NCI-H2171 (cell line): ENCODE results near the gene LOXL1.

Experiments
- DNase-seq: peaks from one replicate; lab custom pipeline; 2025; lab: John Stamatoyannopoulos, UW

Gene LOXL1, protein sequence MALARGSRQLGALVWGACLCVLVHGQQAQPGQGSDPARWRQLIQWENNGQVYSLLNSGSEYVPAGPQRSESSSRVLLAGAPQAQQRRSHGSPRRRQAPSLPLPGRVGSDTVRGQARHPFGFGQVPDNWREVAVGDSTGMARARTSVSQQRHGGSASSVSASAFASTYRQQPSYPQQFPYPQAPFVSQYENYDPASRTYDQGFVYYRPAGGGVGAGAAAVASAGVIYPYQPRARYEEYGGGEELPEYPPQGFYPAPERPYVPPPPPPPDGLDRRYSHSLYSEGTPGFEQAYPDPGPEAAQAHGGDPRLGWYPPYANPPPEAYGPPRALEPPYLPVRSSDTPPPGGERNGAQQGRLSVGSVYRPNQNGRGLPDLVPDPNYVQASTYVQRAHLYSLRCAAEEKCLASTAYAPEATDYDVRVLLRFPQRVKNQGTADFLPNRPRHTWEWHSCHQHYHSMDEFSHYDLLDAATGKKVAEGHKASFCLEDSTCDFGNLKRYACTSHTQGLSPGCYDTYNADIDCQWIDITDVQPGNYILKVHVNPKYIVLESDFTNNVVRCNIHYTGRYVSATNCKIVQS

GRCh38 chr15:73926219-73927002, at the start of gene LOXL1:
Gene LOXL1, plus strand, starts transcription at chr15:73926462. Its CDS starts 322 bp downstream, at chr15:73926784.
- DNase-seq, result peak; percentile 61

DNA sequence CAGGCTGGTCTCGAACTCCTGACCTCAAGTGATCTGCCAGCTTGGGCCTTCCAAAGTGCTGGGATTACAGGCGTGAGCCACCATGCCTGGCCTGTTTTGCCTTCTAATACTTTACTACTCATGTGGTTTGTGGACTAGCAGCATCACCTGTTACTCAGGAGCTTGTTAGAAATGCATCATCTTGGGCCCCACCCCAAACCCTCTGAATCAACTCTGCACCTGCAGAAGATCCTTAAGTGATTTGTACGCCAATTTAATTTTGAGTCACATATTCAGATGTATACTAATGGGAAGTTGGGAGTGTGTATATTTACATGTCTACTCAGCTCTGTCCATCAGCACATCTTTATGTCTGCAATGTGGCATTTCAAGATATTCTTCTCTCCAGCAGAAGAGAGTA, 46.8 kb upstream of the LOXL1 start:
- no peak for DNase-seq

DNA sequence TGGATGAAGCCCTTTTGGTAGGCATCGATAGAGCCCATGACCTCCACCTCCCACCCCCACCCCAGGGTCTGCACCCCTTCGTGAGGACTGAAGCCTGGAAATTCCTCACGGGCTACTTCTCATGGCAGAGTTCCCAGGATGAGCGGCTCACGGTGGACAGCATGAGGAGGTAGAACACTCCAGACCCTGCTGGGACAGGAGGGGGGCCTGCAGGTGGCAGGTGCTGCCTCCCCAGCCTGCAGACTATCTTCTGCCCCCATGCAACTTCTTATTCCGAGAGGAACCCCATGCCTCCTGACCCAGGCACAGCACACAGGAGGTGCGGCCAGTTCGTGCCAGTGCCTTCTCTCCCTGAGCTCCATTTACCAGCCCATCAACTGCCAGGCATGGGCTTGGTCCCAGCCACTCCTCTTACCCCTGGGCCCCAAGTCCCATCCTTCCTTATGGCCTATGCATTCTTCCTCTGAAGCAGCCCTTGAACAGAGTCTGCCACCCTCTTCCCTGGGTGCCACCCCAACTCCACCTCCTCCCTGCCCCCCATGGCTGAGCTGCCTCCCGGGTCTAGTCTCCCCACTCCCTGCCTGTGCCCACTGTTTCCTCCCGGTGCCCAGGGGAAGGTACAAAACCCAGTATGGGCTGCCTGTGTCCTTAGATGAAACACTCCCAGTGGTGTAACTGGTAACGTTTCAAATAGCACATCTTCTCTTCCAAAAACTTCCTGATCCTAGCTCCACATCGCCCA, 44.5 kb upstream of the LOXL1 start:
- no peak for DNase-seq

GRCh38 chr15:73882761-73883419, 43.4 kb upstream of the LOXL1 start:
- no peak for DNase-seq

- DNase-seq, result no peak
Measured at GRCh38 chr15:73884159-73884558, 42.1 kb upstream of the LOXL1 start.

GRCh38 chr15:73885954-73886700, 40.1 kb upstream of the LOXL1 start:
- DNase-seq, result no peak

- no peak for DNase-seq
Measured at GRCh38 chr15:73886717-73887345, 39.4 kb upstream of the LOXL1 start.

GRCh38 chr15:73887481-73887880, 38.8 kb upstream of the LOXL1 start:
- no peak for DNase-seq

- no peak for DNase-seq
Measured at GRCh38 chr15:73888224-73889041, 37.8 kb upstream of the LOXL1 start.

GRCh38 chr15:73889053-73889761, 37.1 kb upstream of the LOXL1 start:
- no peak for DNase-seq

DNA sequence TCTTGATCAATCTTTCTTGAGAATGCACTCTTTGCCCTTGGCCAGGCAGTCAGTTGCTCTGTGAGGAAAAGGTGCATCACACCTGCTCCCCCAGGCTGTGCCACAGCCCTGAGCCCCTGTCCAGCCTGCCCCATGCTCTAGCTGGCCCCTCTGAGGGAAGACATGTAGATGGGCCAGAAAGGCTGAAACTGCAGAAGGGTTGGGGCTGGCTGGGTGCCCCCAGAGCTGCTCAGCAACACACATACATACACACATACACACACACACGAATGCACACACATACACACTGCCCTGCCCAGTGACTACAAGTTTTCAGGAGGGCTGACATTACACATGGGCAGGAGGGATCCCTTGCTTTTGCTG, 36.5 kb upstream of the LOXL1 start:
- DNase-seq, result no peak

DNA sequence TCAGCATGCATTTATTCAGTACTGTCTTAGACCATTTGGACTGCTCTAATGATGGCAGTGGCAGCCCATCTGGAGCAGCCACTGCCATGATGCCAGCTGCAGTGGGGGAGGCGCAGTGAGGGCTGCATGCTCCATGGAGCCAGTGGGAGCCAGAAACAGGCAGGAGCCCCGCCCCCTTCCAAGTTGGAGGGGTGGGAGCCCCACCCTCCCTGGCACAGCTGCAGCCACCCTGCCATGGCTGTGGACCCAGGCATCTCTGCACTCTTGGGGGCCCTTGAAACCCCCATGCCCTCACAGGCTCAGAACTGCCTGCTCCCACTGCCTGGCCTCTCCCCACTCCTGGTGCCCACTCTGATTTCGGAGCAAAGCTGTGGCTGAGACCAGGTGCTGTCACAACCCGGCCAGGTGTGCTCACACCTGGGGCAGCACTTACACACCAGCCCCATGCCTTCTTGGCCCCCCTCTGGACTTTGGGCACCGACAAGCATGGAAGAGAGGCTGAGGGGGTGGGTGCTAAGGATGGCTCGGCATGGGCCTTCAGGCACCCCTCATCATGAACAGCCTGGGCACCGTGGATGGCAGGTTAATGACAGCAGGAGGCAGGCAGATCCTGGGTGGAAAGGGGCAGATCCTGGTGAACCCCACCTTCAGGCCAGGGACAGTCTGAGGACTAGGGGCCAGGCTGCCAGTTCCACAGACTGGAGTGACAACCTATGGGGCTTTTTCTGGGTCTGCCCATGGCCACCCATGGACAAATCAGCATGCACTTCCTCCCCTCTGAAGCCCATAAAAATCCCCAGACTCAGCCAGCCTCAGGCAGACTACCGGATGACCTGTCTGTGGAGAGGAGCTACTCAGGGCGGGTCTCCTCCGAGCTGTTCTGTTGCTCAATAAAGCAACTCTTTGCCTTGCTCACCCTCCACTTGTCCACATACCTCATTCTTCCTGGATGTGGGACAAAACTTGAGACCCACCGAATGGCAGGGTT, 34.6 kb upstream of the LOXL1 start:
- DNase-seq, result no peak

GRCh38 chr15:73892446-73893226, 33.6 kb upstream of the LOXL1 start:
- no peak for DNase-seq

DNA sequence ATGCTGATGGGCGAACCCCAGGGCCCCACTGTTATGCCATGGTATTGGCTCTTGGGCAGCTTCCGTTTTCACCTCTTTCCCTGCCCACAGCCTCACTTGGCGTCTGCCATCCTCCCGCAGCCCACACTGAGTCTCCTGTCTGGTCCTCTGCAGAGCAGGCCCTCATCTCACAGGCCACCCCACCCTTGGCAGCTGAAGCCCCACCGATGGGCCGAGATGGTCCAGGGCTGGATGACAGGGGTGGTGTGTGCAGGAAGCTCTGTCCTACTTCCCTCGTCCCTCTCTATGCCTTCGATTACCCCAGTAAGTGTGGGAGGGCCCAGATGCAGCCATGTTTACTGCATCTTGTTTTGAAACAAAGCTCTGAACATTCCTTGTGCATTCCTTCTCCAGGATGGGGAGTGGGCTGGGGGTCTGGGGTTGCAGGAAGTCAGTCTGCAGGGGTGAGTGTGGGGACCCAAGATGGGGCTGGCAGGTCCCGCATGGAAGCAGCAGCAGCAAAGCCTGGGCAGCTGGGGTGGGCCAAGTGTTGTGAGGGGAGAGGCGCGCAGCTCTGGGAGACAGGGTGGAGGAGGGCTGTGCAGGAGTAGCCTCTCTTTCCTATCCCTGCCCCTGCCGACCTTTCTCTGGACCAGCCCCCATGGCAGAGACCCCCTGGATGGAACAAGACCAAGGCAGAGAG, 32.0 kb upstream of the LOXL1 start:
- DNase-seq, result no peak

DNA sequence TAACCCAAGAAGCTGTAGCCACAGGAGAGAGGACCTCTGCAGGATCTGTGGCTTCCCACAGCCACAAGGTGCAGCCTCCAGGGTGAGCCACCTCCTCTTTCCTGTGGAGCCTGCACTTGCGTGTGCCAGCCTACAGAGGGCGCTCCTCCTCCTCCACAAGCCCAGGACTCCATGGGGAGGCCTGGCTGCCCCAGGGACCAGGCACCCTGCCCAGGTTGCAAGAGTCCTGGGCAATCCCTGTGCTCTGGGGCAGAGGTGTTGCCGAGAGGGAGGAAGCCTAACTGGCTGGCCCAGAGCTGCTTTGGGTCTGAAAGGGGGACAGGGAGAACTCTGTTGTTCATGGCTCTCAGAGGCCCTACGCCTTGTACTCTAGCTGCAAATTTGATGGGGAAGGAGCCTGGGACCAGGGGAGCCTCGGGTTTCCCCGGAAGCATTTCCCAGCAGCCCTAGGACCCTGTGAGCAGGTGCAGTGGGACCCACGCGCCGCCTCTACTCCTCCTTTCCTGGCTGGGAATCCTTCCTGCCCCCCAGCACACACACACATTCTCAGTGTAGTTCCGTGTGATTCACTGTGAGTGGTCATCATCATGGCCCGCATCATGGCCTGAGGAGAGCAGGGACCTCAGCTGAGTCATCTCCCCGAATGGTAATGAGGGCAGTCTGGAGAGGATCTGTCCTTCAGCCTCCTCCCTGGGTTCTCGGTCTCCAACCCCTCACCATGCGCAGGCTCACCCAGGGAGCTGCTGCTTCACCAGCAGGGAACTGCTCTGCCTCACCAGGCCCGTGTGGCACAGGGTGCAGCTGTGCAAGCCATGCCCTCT, 28.6 kb upstream of the LOXL1 start:
- no peak for DNase-seq
